Measurements from ENCODE around the gene EYA4.

DNA sequence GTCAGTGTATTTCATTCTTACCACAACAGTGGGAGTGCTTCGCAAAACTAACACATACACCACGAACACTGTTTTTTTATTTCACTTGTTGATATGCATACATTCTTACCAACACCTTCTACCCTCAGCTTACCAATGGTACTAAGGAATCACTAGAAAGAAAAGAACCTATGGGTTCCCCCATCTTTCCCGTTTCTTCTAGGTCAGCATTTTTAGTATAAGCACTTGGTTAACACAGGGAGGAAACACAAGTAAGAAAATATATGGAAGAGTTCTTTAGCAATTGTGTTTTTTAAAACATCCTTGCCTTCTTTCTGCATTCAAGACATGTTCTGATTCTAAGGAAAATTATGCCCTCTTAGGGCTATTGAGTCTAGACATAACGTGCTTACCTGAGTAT lies 39.9 kb upstream of the EYA4 start:
- TF ChIP-seq, protein P1, sequence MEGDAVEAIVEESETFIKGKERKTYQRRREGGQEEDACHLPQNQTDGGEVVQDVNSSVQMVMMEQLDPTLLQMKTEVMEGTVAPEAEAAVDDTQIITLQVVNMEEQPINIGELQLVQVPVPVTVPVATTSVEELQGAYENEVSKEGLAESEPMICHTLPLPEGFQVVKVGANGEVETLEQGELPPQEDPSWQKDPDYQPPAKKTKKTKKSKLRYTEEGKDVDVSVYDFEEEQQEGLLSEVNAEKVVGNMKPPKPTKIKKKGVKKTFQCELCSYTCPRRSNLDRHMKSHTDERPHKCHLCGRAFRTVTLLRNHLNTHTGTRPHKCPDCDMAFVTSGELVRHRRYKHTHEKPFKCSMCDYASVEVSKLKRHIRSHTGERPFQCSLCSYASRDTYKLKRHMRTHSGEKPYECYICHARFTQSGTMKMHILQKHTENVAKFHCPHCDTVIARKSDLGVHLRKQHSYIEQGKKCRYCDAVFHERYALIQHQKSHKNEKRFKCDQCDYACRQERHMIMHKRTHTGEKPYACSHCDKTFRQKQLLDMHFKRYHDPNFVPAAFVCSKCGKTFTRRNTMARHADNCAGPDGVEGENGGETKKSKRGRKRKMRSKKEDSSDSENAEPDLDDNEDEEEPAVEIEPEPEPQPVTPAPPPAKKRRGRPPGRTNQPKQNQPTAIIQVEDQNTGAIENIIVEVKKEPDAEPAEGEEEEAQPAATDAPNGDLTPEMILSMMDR (IDR thresholded peaks at IDR 0.05; ENCODE audit: low read length): no peak
- TF ChIP-seq EZH2 (IDR thresholded peaks at IDR 0.05; ENCODE audit: borderline replicate concordance, low read length): no peak
